PC-9 (cell line): ENCODE data around the gene FRMD7. TPM values are rescaled to one million over a fixed set of nuclear protein-coding genes. Genes with fewer than 3 reads are reported as not detected.
"Not testable (repeated sequence)": the region's sequence is repeated elsewhere in the genome, so short reads cannot be mapped to it uniquely, and the experiment has no call there.

ENCODE experiments used
- BruUV-seq: library from RNA; stranded (reverse); fragments of 400-500 nt; replicated peaks from 2 replicates; lab custom pipeline; 2021; lab: Mats Ljungman, UMichigan
- CTCF ChIA-PET: fragments of 300-600 bp; sonication (Branson Sonifier 250); formaldehyde crosslinking; loops from one replicate; lab custom pipeline; 2022; ENCODE audit warnings: antibody characterized with exemption; lab: Charles Lee
- POLR2A ChIA-PET: fragments of 300-600 bp; sonication (Branson Sonifier 250); formaldehyde crosslinking; loops from one replicate; lab custom pipeline; 2022; ENCODE audit warnings: antibody characterized with exemption; ENCODE audit not compliant: unreplicated experiment; lab: Charles Lee
- DNase-seq, 2 experiments: peaks; one replicate each; pipeline versions ENCODE4 v3.0.0 to v3.0.0-alpha.2; 2015 to 2022; ENCODE audit warnings: mixed read lengths in 1 of 2
- H2AFZ ChIP-seq: fragments of 200-600 bp; sonication (generic); 2 replicates; pipeline ENCODE4 v1.8.1; 2017; ENCODE audit warnings: antibody characterized with exemption
- H3F3A ChIP-seq: fragments of 200-600 bp; sonication (generic); 2 replicates; pipeline ENCODE4 v1.8.1; 2017; ENCODE audit warnings: antibody characterized with exemption, mild to moderate bottlenecking, low read depth; ENCODE audit not compliant: insufficient read depth
- H3K27ac ChIP-seq: fragments of 200-600 bp; sonication (generic); 2 replicates; pipeline ENCODE4 v1.6.1; 2016; ENCODE audit warnings: mixed run types
- H3K27me3 ChIP-seq: fragments of 200-600 bp; sonication (generic); 2 replicates; pipeline ENCODE4 v1.6.1; 2016; ENCODE audit warnings: low read depth, mixed run types; ENCODE audit not compliant: insufficient read depth
- H3K36me3 ChIP-seq: fragments of 200-600 bp; sonication (generic); 2 replicates; pipeline ENCODE4 v1.6.1; 2016; ENCODE audit warnings: low read depth, mixed run types
- H3K4me1 ChIP-seq: fragments of 200-600 bp; sonication (generic); replicated peaks from 2 replicates; pipeline ENCODE4 v1.6.1; 2016; ENCODE audit warnings: mixed run types; ENCODE audit not compliant: insufficient read depth
- H3K4me2 ChIP-seq: fragments of 200-600 bp; sonication (generic); 2 replicates; pipeline ENCODE4 v1.6.1; 2017; ENCODE audit warnings: mixed run types
- H3K4me3 ChIP-seq: fragments of 200-600 bp; sonication (generic); 2 replicates; pipeline ENCODE4 v1.6.1; 2016; ENCODE audit warnings: mixed run types
- H3K79me2 ChIP-seq: fragments of 200-600 bp; sonication (generic); 2 replicates; pipeline ENCODE4 v1.6.1; 2017; ENCODE audit warnings: low read depth, mixed run types
- H3K9me2 ChIP-seq: fragments of 200-600 bp; sonication (generic); 2 replicates; pipeline ENCODE4 v1.8.1; 2017; ENCODE audit warnings: mild to moderate bottlenecking; ENCODE audit not compliant: insufficient read depth
- H3K9me3 ChIP-seq: fragments of 200-600 bp; sonication (generic); 2 replicates; pipeline ENCODE4 v1.8.1; 2016; ENCODE audit warnings: low read depth; ENCODE audit not compliant: insufficient read depth
- H4K20me1 ChIP-seq: fragments of 200-600 bp; sonication (generic); 2 replicates; pipeline ENCODE4 v1.8.1; 2017; ENCODE audit not compliant: insufficient read depth
- CTCF ChIP-seq: fragments of 200-600 bp; sonication (generic); conservative IDR thresholded peaks from 2 replicates; pipeline ENCODE4 v1.6.1; 2017; ENCODE audit warnings: mixed run types, antibody characterized with exemption, mild to moderate bottlenecking, moderate library complexity
- EZH2 ChIP-seq: fragments of 200-600 bp; sonication (generic); IDR thresholded peaks from 2 replicates; pipeline ENCODE4 v1.8.0; 2017; ENCODE audit warnings: antibody characterized with exemption, low read depth
- intact Hi-C: fragments of 100-400 bp; cut with micrococcal nuclease; formaldehyde crosslinking; loops from one replicate; pipeline ENCODE4 v1.10.0; 2022; ENCODE audit not compliant: unreplicated experiment
- total RNA-seq: library from RNA; stranded (reverse); gene quantifications from 2 replicates; pipeline ENCODE4 v1.2.3, GENCODE V29; 2021

Gene FRMD7
- total RNA-seq, 1 experiment from 2014 or later = not detected

DNA sequence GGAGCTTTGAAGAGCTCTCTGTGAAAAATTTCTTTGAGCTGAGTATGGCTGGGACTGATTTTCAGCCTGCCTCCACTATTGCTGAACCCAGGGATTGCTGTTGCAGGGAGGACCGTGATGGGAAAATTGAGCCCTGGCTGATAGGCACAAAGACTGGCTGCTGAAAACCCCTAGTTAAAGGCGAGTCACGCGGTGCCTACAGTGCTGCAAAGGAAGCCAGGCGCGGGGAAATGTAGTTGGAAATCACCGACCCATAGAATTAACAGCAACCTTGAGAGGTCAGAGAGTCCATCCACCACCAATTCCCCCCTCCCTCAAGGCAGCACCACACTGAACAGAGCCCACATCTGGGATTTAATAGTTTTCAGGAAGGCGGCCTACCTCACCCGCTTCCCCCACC is 26.0 kb downstream of the FRMD7 start:
- H3K9me3 ChIP-seq = no peaks in the 10 kb centered on the region
- H3K4me3 ChIP-seq = no peak overlapping the region
- no TSS peak for BruUV-seq
- H3K27me3 ChIP-seq = no peaks in the 10 kb centered on the region
- no peak for DNase-seq
- H3K27ac ChIP-seq = no peak overlapping the region
- H3F3A ChIP-seq = no peaks in the 10 kb centered on the region
- no peak overlapping the region for H3K4me2 ChIP-seq
- no peaks in the 10 kb centered on the region for H3K36me3 ChIP-seq
- H2AFZ ChIP-seq = no peak overlapping the region
- H3K79me2 ChIP-seq = no peaks in the 10 kb centered on the region
- intact Hi-C loops = no loop called here
- ChIA-PET POLR2A (no interaction called here), CTCF (no interaction called here)
- TF ChIP-seq CTCF = no peak
- no peak for TF ChIP-seq EZH2
- H3K4me1 ChIP-seq = no peaks in the 10 kb centered on the region
- H4K20me1 ChIP-seq = no peaks in the 10 kb centered on the region
- no peaks in the 10 kb centered on the region for H3K9me2 ChIP-seq

- Histone ChIP-seq H3K4me1 (no peaks in the 10 kb centered on the region), H3K79me2 (no peaks in the 10 kb centered on the region), H3K36me3 (no peaks in the 10 kb centered on the region), H3K27ac (no peak overlapping the region), H3F3A (no peaks in the 10 kb centered on the region), H3K9me2 (no peaks in the 10 kb centered on the region), H3K4me2 (no peak overlapping the region), H2AFZ (no peak overlapping the region), H3K27me3 (no peaks in the 10 kb centered on the region), H4K20me1 (no peaks in the 10 kb centered on the region), H3K4me3 (no peak overlapping the region), H3K9me3 (no peaks in the 10 kb centered on the region)
- DNase-seq = no peak
- intact Hi-C loops = no loop called here
- CTCF ChIA-PET = no interaction called here
- BruUV-seq = no TSS peak
- POLR2A ChIA-PET = no interaction called here
- TF ChIP-seq CTCF (no peak), EZH2 (no peak)
These were observed 26.6 kb downstream of the FRMD7 start for GRCh38 chrX:132101206-132101605.

GRCh38 chrX:132098704-132099103 is 29.1 kb downstream of the FRMD7 start:
- POLR2A ChIA-PET = interaction anchor here (0.6 kb wide), 1 partner anchor 322 kb away, joined by 3 read pairs; no protein-coding TSS in a partner anchor
- H3K9me2 ChIP-seq, H3K36me3 ChIP-seq, H3K4me1 ChIP-seq, DNase-seq, H3K4me2 ChIP-seq, H3K27me3 ChIP-seq, H2AFZ ChIP-seq, BruUV-seq, H3K9me3 ChIP-seq, H3K4me3 ChIP-seq, H3F3A ChIP-seq, H4K20me1 ChIP-seq, H3K27ac ChIP-seq, intact Hi-C loops, H3K79me2 ChIP-seq: not testable (repeated sequence)
- CTCF ChIA-PET = interaction anchor here (0.7 kb wide), 1 partner anchor 39 kb away, joined by 6 read pairs; no protein-coding TSS in a partner anchor

GRCh38 chrX:132094164-132094563 is 33.7 kb downstream of the FRMD7 start:
- BruUV-seq = no TSS peak
- DNase-seq = no peak
- H3K36me3 ChIP-seq = no peaks in the 10 kb centered on the region
- ChIA-PET POLR2A (no interaction called here), CTCF (interaction anchor here (0.7 kb wide), 1 partner anchor 24 kb away, joined by 3 read pairs; no protein-coding TSS in a partner anchor)
- no peaks in the 10 kb centered on the region for H3K9me3 ChIP-seq
- intact Hi-C loops = loop anchor here (5.0 kb wide), 1 partner anchor 518 kb away; no protein-coding TSS in a partner anchor
- H3K27ac ChIP-seq = no peak overlapping the region
- no peaks in the 10 kb centered on the region for H4K20me1 ChIP-seq
- H3K4me3 ChIP-seq = no peak overlapping the region
- no peaks in the 10 kb centered on the region for H3F3A ChIP-seq
- no peaks in the 10 kb centered on the region for H3K9me2 ChIP-seq
- H2AFZ ChIP-seq = no peak overlapping the region
- H3K79me2 ChIP-seq = no peaks in the 10 kb centered on the region
- TF ChIP-seq EZH2 (no peak), CTCF (no peak)
- H3K27me3 ChIP-seq = no peaks in the 10 kb centered on the region
- no peaks in the 10 kb centered on the region for H3K4me1 ChIP-seq
- H3K4me2 ChIP-seq = no peak overlapping the region
